GM21390 (cell line): ENCODE measurements around the gene ERICH4.
"Not testable (repeated sequence)": the region's sequence is repeated elsewhere in the genome, so short reads cannot be mapped to it uniquely, and the experiment has no call there.

Experiments used
- ATAC-seq: cut with Tn5 transposase; IDR thresholded peaks from one replicate; pipeline ENCODE4 v1.9.1; 2021; ENCODE audit not compliant: unreplicated experiment

Gene ERICH4

DNA sequence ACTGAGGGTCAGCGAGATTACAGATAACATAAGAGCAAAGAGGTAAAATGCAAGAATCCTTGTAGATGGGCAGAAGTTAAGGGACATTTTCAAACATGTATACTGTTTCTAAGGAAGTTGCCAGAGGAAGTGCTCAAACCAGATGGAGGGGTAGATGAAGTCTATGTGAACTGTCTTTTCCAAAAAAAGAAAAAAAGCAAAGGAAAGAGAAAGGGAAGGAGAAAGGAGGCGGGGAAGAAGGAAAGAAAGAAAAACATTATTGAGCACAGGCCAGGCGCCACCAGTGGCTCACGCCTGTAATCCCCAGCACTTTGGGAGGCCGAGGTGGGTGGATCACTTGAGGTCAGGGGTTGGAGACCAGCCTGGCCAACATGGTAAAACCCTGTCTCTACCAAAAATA lies 8.5 kb upstream of the ERICH4 start:
- ATAC-seq: no peak

- not testable (repeated sequence) for ATAC-seq
Measured at GRCh38 chr19:41435376-41435775, 7.6 kb upstream of the ERICH4 start.

GRCh38 chr19:41435936-41436673 lies 6.9 kb upstream of the ERICH4 start:
- ATAC-seq: no peak

- no peak for ATAC-seq
Measured at GRCh38 chr19:41436674-41436951, 6.3 kb upstream of the ERICH4 start.

DNA sequence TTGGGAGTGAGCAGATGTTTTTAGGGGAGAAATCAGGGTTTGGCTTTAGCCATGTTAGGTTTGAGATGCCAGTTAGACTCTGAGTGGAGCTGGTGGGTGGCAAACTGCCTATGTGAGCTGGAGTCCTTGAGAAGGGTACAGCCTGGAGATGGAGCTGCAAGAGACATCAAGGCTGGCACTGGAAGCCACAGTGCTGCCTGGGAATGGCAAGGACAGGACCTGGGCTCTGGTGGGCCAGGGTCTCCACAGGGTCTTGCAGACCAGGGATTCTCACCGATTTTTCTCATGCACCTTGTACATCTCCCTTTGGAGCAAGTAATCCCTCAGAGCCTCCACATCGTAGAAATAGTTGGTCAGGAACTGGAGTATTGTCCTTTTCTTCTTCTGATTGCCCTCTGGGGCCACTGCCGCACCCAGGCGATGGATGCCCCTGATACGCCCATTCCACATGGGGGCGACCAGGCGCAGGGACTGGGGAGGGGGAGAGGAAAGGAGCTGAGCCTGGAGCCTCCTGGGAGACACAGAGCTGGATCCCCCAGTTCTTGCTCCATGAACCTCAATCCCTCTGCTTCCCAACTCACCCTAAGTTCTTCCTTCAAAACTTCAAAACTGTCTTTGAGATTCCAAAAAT lies 4.9 kb upstream of the ERICH4 start:
- no peak for ATAC-seq

DNA sequence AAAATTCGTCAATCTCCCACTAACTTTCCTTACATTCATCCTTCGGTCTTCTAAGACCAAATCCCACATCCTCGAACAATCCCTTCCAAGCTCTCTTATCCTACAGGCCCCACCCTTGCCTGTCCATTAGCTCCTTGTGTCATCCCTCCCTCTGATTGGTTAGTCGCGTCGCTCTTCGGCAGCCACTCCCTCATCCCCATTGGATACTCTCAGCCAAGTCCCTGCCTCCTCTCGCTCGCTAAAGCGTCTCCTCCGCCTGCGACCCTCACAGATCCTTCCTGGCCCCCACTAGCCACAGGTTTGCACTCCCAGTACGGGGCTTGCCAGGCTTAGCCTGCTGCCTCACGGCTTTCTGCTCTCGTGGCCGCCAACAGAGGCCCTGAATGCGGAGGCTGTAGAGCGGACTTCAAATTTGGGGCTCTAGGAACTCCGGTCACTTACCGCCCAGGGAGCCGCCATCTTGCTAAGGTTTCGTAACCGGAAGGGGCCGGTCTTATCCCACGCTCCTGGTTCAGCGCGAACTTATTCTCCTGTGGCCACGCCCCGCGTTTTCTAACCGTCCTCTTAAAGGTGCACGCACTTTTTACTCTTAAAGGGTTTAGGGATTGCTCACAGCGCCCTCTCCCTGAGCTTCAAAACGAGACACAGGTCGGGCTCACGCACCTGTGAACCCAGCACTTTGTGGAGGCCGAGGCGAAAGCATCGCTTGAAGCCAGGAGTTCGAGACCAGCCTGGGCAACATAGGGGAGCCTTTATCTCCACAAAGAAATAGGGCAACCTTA lies 3.3 kb upstream of the ERICH4 start, which contains the start of gene DMAC2:
Gene DMAC2 (minus strand): TSS at position 472 of the 782 bp plus-strand sequence. CDS start 13 bp downstream, at position 459.
- ATAC-seq: peak; percentile 92

DNA sequence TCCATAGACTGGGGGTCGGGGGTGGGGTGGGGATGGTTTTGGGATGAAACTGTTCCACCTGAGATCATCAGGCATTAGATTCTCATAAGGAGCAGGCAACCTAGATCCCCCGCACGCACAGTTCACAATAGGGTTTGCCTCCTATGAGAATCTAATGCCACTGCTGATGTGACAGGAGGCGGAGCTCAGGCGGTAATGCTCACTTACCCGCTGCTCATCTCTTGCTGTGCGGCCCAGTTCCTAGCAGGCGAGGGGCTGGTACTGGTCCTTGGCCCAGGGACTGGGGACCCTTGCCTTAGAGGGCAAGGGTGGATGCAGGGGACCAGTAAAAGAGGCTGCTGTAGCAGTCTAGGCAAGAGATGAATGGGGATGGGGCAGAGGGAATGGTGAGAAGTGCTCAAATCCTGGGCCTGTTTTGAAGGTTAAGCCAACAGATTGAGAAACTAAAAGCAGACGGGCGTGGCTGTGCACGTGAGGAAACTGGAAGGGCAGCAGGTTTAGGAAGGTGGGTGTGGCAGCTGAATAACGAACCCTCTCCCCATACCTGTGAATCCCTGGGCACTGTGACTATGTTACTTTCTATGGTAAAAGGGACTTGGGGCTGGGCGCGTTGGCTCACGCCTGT lies 1.5 kb upstream of the ERICH4 start:
- ATAC-seq: no peak

DNA sequence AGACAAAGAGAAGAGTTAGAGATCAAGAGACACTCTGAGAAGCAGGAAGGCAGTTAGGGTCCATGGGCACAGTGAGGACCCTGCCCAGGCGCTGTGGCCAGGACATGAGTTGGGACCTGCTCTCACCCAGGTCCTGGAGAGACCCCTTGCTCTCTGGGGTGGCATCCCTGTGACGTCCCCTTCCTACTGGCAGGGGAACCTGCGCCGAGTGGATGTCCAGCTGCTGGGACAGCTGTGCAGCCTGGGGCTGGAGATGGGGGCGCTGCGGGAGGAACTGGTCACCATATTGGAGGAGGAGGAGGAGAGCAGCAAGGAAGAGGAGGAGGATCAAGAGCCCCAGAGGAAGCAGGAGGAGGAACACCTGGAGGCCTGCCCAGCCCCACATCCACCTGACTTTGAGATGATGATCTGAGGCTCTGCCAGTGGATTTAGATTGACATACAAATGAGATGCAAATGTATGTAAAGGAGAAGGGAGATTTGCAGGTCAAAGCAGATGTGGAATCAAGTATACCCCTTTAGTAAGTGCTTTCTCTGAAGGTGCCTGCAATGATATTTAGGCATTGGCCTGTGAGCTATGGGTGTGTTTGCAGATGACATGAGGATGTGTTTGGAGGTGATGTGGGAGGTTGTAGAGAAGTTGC lies 978 bp downstream of the ERICH4 start:
- ATAC-seq: no peak

GRCh38 chr19:41445575-41445974 lies 2.6 kb downstream of the ERICH4 start:
- ATAC-seq: no peak

DNA sequence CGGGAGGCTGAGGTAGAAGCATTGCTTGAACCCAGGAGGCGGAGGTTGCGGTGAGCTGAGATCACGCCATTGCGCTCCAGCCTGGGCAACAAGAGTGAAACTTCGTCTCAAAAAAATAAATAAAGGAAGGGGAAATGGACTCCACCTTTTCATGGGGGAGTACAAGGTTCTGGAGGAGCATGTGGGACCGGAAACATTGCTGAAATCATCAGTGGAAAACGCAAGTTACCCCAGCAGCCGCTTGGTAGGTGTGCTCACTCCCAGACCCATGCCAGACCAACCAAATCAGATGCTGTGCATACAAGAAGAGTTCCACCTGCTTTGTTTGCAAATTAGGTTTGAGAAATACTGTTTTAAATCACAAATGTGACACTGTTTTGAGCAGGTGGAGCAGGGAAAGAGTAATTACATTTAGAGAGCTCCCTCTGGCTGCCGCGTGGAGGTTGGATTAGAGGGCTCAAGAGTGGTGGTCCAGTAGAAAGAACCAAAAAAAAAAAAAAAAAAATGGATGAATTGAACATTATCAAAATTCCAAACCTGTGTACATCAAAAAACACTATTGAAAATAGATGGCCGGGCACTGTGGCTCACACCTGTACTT lies 4.9 kb downstream of the ERICH4 start:
- no peak for ATAC-seq

GRCh38 chr19:41449079-41449864 lies 6.3 kb downstream of the ERICH4 start:
- ATAC-seq: no peak

DNA sequence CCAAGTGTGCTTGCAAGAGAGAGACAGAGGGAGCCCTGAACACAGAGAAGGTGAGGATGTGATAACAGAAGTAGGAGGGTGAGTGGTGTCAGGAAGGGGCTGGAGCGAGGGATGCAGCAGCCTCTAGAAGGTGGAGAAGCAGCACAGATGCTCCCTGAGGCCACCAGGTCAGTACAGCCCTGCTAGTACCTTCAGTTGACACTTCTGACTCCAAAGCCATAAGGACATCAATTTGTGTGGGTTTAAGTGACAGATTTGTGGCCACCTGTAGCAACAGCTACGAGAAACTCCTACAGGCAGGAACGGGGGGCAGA lies 6.9 kb downstream of the ERICH4 start:
- no peak for ATAC-seq

DNA sequence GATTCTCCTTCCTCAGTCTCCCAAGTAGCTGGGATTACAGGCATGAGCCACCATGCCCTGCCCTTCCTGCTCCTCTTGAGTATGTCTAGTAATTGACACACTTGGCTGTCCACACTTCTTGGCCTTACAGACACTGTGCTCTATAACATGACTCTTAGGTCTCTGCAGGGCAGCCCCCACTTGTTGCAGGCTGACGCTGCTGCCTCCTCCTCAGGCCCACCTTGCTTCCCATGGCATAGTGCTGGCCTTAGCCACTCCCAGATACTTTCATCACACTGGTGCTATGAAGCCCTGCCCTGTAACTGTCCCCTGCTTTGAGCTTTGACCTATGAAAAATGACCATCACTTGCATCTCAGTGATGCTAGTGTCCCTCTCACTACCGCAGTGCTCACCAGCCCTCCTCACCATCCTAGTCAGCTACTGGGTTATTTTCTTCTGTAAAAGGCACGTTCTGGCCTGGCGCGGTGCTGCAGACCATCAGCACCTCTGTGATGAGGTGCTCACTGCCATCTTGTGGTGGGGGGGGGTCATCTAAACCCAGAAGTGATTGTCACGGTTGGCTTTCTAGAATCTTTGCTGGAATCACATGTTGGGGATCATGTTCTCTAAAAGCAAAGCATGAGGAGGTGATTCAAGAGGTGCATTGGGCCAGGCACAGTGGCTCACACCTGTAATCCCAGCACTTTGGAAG lies 9.8 kb downstream of the ERICH4 start:
- ATAC-seq: no peak

GRCh38 chr19:41455936-41456335 lies 13.0 kb downstream of the ERICH4 start:
- no peak for ATAC-seq

GRCh38 chr19:41456342-41456918 lies 13.5 kb downstream of the ERICH4 start:
- no peak for ATAC-seq

- peak; percentile 66 for ATAC-seq
Measured at GRCh38 chr19:41457241-41457640, 14.3 kb downstream of the ERICH4 start.

DNA sequence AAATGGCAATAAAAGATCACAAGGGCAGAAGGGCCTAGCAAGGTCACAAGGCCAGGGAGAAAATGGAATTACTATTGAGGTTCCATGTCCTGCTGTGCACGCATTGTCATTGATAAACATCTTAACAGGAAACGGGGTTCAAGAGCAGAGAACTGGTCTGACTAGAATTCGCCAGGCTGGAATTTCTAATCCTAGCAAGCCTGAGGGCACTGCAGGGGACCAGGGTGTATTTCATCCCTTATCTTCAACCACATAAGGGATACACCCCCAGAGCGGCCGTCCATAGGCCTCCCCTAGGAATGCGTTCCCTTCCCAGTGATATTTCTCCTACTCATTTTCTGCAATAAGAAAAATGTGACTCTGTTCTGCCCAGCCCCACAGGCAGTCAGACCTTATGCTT lies 19.5 kb downstream of the ERICH4 start:
- no peak for ATAC-seq

DNA sequence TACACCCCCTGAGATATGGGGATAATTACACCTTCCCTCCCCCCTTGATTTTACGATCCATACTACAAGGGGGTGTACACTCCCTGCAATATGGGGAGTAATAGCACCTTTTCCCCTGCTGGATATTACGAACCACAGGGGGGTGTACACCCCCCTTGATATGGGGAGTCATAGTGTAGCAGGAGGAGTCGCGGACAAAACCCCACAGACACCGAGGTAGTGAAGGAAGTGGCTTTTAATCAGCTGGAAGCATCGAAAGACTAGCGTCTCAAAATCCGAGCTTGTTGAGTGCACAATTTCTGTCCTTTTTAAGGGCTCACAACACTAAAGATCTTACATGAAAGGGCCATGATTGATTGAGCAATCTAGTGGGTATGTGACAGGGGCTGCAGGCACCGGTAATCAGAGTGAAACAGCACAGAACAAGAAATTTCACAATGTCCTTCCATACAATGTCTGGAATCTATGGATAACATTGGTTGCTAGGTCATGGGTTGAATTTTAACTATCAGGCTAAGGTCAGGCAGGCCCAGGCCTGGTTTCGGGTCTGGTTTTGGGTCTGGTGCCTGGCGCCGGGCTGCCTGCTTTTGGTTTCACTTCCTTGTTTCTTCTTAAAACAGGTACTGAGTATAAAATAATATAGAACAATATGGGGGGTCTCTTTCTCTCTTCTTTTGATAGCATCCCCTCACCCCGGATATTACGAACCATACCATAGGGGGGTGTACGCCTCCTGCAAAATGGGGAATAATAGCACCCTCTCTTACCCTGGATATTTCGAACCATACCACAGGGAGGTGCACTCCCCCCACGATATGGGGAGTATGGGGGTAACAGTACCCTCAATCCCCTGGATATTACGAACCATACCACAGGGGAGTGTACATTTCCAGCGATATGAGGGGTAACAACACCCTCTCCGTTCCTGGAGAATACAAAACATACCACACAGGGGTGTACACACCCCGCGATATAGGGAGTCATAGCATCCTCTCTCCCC lies 20.6 kb downstream of the ERICH4 start:
- ATAC-seq: not testable (repeated sequence)
